Astrocyte of the cerebellum (primary cell): ENCODE measurements around the gene NDST1.

ENCODE experiments used
- DNase-seq: peaks from one replicate; pipeline ENCODE4 v3.0.0-alpha.2; 2011; ENCODE audit warnings: low read depth
- H3K4me3 ChIP-seq: 2 replicates; pipeline ENCODE4 v1.5.1; 2011; ENCODE audit warnings: mild to moderate bottlenecking, low read depth, low read length, moderate library complexity
- CTCF ChIP-seq: IDR thresholded peaks from 2 replicates; pipeline ENCODE4 v1.5.1; 2012; ENCODE audit warnings: low read length, low read depth, moderate library complexity, mild to moderate bottlenecking; ENCODE audit errors: missing control alignments
- in situ Hi-C: cut with HindIII; loops from 2 replicates; pipeline ENCODE4 v1.10.0; 2017; ENCODE audit warnings: low sequenced_read_pairs

The NDST1 gene

GRCh38 chr5:150599281-150599680 lies 91.3 kb downstream of the NDST1 start:
- no peak overlapping the region for H3K4me3 ChIP-seq
- no peak for DNase-seq
- TF ChIP-seq CTCF: no peak
- in situ Hi-C loops: no loop called here

GRCh38 chr5:150599917-150600511 lies 92.1 kb downstream of the NDST1 start:
- no peak overlapping the region for H3K4me3 ChIP-seq
- no peak for TF ChIP-seq CTCF
- peak; percentile 55 for DNase-seq
- in situ Hi-C loops: no loop called here

- in situ Hi-C loops: no loop called here
- no peak overlapping the region for H3K4me3 ChIP-seq
- TF ChIP-seq CTCF: no peak
- no peak for DNase-seq
These were observed 92.9 kb downstream of the NDST1 start for GRCh38 chr5:150600616-150601490.

- no peak for DNase-seq
- no peak overlapping the region for H3K4me3 ChIP-seq
- in situ Hi-C loops: no loop called here
- no peak for TF ChIP-seq CTCF
These were observed 93.8 kb downstream of the NDST1 start for GRCh38 chr5:150601491-150602345.

GRCh38 chr5:150603052-150603451 lies 95.1 kb downstream of the NDST1 start:
- H3K4me3 ChIP-seq: no peak overlapping the region
- in situ Hi-C loops: no loop called here
- TF ChIP-seq CTCF: no peak
- no peak for DNase-seq

GRCh38 chr5:150603491-150603890 lies 95.6 kb downstream of the NDST1 start:
- no peak for TF ChIP-seq CTCF
- no peak for DNase-seq
- H3K4me3 ChIP-seq: no peak overlapping the region
- in situ Hi-C loops: no loop called here
